Stimulated activated CD8-positive, alpha-beta memory T cell treated with anti-CD3 and anti-CD28 coated beads, Interleukin-15, amount 100 ng/mL, for 24 hours (primary cell): Measurements from ENCODE around the gene CHSY1.

Source experiments
- DNase-seq: peaks from one replicate; pipeline ENCODE4 v3.0.0-alpha.2; 2020; ENCODE audit warnings: low read depth

The CHSY1 gene

DNA sequence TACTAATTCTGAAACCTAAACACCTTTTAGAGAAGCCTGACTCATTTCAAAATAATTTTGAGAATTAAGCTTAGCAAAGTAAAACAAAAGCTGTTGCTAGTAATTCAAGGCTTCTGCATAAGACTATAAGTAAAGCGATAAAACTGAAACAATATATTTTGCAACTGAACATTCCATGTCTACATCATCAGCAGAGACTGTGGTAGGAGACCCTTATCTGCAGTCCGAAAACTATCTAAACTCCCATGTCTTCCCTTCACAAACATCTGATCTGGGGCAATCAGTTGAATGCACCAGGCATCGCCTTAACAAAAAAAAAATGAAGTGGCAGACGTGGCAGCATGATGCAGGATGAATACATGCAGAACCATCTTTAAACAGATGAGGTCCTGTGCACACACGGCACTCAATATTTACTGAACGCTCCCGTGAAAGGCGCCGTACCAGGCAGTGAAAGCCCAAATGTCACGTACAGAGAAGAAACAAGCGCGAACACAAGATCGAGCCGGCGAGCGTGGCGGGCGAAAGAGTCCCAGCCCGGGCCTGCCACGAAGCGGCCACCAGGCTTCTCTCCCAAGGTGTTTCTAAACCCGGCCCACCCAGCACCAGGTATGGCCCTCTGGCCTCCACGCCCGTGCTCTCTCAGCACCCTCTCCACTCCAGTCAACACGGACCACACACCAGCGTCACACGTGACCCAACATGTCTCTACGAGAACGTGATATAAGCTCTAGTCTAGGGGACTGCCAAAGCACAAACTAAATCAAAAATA lies 63.0 kb downstream of the CHSY1 start:
- no peak for DNase-seq

DNA sequence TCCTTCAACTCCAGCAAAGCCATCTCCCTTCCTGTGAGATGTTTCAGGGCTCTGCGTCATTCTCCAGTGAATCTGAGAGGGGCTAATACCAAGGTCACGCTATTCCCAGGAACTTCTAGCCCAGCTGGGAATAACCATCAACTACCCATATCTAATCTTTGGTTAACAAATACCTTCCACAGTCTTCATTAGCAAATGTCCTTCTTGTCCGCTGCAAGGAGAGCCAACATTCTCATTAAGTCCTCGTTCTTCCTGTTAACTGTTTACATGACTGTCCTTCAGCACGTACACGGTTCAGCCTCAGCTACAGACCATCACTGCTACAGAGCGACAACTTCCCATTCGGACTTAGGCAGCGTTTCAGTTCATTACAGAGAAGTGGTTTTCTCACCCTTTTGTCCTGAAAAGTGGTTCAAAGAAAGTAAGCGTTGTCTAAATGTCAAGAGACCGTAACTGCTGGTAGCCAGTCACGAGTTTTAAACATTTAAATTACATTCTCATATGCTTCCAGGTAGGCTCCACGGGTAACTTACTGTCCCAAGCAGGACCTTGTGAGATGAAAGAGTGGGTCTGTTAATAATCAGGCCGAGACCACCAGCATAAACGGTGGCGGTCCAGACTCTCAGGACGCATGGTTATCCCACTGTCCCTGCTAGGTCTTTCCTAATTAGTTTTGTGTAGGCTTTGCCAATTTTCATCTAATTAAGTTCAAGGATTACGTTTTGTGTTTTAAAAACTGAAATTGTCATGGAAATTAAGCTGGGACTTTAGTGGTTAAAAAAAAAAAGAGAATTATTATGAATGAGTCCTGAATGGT lies 63.8 kb downstream of the CHSY1 start:
- DNase-seq: no peak

DNA sequence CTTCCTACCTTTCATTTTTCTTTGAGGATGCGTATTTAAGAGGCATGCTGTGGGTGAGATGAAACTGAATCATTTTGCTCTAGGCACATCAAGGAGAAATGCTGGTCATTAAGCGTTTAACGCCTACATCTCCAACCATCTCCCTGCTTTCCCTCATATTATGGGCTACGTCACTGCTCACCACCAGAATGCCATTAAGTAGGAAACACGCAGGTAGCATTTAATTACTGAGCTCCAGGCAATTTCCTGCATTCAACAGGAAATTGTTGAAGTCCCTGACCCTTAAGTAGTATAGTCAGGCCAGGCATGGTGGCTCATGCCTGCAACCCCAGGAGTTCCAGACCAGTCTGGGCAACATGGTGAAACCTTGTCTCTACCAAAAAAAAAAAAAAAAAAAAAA lies 66.1 kb downstream of the CHSY1 start:
- no peak for DNase-seq

DNA sequence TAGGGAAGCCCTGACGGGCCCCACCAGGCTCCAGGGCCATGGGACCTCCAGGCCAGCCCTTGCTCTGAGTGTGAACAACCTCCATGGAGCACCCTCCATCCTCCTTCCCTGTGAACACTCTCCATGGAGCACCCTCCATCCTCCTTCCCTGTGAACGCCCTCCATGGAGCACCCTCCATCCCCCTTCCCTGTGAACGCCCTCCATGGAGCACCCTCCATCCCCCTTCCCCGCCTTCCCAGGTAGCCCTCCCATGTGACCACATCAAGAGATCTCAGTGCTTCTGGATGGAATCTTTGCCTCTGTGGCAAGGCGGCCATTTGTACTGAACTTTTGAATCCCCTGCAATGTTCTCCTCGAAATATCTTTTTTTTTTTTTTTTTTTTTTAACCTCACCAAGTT lies 66.5 kb downstream of the CHSY1 start:
- DNase-seq: no peak

DNA sequence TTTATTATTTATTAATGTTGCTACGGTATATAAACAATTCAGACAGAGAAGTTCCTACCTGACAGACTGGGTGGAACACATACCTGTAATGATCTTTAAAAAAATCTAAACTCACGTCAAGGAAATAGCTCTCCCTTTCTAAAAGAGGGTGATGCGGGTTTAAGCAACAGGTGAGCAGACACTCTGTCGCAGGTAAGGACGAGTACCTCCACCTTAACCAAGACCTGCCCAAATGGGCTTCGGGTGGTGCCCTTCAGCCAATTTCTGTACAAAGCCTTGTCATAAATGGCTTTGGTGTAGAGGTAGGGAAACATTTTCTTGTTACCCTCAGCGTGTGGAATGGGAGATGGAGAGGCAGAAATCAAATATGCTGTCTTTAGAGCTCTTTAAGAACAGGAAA lies 67.0 kb downstream of the CHSY1 start:
- no peak for DNase-seq

DNA sequence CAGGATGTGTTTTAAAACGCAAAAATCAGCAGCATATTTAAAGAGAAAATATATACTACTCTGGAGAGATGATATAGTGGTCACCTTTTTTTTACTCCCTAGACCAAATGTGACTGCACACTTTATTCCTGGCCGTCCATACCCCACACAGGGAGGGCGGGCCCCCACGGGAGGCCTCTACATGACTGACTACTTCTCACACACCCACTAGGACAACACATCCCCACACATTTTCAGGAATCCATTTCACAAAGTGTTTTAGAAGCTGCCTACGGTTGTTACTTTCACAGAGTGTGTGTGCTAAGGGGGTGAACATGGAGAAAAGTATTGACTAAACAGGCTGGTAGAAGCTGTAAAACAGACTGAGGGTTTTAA lies 67.9 kb downstream of the CHSY1 start:
- DNase-seq: no peak

DNA sequence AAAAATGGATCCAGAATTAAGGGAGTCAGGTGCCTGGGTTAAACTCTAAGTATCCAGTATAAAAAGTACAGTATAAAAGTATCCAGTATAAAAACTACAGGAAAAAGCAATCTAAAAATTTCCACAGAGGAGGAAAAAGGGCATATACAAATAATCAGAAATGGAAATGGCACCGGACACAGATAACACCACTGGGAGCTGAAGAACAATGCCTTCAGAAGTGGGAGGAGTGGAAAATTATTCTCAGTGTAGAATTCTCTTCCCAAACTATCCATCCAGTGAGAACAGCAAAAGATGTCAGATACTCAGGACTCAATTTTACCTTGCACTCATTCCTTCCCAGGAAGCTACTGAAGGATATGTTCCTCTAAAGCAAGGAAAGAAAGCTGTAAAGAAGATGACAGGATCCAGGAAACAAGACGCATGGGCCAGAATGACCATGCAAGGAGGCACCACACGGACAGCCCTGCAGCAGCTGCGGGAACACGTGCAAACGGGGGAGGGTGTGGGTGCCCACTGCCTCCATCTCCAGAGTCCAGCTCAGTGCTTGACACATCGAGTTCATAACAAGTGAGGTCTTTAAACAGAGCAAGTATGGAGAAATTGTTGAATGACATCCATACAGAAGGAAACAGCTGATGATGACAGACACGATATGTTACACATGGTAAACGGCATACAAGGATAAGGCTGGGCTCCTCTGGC lies 68.5 kb downstream of the CHSY1 start:
- no peak for DNase-seq

DNA sequence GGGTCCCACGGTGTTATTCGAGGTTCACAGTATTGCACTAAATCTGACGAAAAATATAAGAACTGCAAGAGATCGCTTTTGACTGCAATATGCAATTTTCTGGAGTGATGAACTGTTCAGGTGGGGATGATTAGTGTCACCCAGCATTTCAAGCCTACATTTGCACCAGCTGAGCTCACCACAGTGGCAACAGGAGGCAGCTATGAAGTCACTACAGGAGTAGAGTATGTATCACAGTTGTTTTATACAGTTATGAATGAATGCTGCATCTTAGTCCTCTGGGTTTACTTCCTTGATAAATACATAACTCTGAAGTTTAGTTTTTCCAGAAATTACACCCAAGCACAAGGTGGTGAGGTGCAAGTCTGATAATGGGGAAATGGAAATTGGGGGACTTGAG lies 69.6 kb downstream of the CHSY1 start:
- no peak for DNase-seq

DNA sequence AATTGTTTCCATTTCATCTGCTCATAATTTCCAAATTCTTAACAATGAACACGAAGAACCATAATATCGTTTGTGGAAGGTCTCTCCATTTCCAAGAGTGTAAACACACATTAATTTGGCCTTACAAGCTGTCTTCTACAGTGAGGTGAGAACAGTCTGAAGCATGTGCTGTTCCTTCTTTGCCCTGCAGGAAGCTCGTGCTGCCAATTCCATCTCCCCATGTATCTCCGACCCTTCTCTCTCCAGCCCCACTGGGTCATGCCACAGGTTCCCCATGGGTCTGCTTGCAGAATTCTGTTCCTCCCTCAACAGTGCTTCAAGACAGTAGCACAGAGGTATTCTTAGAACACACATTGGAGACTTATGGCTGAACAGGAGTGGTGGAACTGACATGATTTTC lies 70.5 kb downstream of the CHSY1 start:
- DNase-seq: no peak

DNA sequence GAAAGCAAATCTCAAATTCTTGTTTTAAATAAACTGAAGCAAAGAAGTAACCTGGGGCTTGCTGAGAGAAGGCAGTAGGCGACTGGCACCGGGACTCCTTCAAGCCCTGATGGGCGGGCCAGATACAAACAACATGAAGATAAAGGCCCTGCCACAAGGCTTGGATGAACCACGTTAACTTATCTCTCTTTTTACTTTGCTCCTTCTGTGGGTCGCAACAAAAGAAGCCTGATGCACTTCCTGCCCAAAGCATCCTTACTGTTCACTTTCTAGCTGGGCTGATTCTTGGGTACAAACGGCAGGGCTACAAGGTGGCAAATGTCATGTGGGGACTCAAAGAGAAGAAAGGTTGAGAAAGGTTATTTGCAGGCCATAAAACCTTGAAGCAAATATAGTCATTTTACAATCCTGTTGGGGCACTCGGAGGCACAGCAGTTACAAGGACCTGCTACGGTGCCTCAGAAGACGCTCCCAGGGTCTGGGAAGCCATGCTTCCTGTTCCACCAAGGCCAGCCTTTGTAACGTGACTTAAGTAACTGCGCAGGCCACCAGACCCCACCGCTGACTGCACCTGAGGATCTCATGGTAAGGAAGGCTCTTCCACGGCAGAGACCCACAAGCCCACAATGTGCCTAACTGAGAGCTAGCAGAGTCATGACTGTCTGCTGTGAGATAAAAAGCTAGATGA lies 71.1 kb downstream of the CHSY1 start:
- no peak for DNase-seq

DNA sequence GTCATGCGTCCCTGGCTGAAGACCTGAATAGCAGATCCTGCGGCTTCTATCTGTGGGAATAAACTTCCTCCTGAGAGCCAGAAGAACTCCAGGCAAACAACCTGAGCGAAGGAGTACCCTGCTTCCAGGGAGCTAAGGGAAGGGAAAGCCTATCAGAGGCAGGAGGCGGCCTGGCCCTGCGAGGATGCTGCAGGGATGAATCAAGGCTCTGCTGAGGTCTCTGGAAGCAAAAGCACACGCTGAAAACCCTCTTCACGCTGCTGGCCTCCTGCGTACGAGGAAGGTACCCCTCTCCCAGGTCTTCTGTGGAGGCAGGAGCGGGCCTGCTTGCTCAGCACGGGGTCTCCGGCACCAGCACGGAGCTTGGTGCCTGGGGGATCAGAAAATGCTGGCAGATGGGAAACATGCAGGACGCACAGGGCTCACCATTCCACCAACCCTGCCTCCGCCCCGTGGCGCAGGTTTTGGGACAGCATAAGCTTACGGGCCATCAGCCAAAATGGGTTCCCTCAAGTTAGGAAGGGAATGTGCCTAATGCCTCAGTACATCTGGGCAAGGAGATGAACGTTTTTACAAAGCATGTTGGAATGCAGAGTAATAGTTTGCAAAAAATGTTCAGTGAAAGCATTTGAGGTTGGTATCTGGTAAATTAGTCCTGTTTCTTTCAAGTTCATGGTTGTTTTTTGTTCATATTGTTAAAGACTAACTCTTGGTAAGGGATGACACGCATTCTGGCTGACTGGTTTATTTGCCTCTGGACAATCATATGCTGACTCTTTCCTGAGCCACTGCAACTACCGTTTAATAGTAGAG lies 72.3 kb downstream of the CHSY1 start:
- no peak for DNase-seq

DNA sequence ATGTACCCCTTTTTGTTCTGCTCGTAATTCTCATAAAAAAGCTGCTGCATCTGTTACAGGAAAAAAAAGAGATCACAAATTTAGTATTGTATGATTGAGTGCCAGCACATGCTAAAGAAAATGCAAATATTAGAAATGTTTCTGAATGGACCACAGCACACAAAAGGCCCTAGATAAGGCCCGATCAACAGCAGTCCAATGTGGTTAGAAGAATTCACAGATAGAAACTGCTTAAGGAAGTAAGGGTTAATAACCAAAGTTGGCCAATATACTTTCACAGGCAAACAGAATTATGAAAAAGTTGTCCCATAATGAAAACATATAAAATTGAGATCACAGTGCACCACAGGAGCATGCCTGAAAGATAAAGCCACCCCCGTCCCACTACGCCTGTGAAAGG lies 72.9 kb downstream of the CHSY1 start:
- DNase-seq: no peak

DNA sequence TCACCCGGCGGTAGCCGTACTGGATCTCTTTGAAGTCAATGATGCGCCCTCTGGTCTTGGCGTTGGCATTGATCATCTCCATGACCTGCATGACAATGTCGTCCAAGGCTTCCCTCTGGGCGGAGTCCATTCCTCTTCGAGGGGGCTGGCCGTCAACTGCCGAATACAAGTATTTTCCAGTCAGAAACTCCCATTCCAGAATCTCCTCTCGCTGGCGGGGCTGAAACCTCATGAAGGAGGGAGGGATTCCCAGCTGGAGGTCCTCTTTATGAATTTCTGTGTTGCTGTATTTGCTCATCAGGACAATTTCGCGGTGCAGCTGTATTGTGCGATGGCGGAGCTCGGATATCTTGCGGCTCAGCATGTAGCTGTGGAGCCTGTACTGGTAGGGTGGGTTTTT lies 73.4 kb downstream of the CHSY1 start:
- no peak for DNase-seq

DNA sequence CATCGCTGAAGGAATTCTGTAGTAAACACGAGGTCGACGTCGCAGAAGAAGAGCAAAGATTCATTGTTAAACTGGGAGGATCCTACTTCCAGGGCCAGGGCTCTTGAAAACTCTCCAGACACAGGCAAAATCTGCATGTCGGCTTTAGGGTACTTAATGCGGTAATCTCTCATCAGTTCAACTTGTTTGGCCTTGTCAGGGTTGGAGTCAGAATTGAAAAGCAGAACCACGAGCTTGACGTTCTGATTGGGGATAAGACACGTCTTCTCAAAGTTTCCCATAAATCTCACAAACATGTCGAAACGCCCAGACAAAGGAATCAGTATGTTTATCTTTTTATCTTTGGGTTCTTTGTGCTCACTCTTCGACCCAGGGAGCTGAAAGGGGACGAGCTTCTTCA lies 74.0 kb downstream of the CHSY1 start:
- no peak for DNase-seq

DNA sequence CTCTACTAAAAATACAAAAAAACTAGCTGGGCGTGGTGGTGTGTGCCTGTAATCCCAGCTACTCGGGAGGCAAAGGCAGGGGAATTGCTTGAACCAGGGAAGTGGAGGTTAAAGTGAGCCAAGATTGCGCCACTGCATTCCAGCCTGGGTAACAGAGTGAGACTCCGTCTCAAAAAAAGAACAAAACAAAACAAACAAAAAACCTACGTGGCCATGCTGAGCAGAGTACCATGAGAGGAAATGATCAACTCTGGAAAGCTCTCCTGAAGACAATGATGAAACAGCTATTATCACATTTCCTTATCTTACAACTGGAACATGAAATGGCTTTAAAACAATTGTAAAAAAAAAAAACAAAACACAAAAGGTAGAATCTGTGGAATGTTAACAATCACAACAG lies 75.2 kb downstream of the CHSY1 start:
- no peak for DNase-seq

DNA sequence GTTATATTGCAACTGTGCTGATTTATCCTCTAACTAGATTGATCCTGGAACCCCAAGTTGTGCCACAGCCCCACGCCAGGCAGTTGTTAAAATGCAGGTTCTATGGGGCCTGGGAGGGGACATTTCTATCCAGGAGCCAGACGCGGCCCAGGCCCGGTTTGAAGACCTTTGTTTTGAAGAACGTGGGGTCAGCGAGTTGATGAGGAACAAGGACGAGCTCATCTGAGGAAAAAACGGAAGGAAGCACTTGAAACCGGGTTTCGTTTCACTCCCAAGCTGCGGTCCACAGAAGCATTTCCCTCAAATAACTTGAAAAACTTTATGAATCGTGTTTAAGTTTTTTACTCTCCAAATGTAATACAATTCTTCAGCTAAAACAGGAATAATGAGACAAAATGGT lies 76.4 kb downstream of the CHSY1 start:
- no peak for DNase-seq

DNA sequence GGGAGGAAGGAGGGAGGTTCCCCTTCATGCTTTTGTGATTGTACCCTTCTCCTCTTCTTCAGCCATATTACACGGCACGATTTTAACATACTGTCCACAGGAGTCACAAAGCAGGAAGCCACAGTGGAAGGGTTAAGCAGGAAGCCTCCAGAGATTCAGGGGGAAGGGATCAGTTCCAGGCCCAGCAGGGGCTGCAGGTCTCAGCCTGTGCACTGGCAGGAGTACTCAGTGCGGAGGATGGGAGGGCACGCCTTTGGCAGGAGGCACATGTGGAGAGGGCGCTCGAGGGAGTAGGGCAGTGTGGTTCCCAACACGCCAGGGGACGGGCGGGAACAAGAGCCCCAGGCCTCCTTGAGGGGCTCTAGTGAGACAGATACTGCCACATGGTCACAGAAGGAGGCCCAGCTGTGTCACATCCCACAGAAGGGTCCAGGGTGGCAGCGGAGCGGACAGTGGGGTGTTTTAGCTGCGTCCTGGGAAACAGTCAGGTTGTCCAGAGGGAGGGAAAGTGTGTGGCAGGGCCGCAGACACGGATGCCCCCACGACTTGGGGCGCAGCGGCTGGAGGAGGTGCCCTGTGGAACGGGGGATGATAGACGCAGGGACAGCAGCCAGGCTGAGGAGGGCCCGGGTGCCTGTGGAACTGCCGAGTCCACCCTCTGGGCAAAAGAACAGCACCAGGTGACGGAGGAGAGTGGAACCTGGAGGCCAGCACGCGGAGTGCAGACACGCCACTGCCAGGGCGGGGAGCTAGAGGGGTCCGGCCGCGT lies 77.5 kb downstream of the CHSY1 start:
- DNase-seq: no peak

DNA sequence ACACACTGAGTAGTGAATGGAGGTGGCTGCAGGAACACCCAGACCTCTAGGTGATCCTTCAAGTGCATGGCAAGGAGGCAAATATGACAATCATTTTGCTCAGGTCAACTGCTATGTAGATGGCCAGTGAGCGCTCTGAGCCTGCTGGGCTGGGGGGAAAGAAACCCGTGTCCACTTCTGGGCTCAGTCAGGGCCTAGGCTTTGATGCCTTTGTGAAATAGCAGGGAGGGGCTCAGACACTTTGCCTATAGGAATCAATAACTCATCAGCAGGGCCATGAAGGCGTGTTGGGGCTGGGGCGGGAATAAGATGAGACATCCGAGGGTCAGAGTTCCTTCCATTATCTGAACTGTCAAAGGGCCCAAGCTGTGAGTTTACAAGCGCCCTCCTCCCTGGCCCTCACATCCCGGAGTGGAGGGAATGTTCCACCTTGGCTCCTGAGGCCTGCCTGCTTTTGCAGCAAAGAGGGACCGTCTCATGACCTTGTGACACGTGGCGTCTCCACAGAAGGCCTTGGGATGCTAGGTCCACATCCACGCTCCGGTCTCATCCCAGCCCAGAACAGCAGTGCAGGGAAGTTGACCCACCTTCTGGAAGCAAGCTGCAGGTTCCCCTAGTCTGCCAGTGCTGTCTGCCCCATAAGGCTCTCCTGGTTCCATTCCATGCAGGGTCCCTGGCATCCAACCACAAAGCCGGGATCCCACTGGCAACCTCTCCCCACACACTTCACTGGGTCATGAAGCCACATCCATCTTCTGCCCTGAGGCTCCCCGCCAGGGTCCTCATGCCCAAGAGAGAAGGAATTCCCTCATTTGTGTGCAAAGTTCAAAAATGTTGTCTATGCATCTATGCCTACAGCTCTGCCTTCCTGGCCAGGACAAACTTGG lies 78.4 kb downstream of the CHSY1 start:
- no peak for DNase-seq

DNA sequence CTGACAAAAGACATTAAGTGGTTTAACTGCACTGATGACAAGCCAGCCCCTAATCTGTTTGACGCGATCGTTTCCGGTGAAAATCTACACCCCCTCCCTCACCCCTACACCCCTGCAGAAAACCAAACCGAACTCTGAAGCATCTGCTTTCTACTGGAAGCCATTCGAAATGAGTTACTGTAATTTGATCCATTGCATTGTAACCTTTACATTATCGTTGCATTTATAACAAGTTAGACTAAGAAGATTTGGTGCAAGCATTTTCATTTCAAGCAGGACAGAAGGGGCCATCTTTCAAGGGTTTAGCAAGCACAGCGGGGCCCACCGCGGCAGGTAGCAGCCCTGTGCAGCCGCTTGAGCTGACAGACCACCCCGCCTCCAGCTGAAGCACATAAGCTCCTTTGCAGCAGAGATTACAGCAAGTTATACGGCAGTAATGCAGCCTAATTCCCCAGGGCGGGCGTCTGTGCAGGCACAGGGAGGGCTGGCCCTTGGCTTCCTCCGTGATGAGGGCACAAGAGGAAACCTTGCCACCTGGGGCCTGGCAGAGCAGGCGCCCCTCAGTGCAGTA lies 79.3 kb downstream of the CHSY1 start:
- DNase-seq: no peak
